Ecto neural progenitor cell (in vitro differentiated cells): ENCODE results near the gene MSL3.

Source experiments
- DNase-seq: peaks from one replicate; pipeline ENCODE4 v3.0.0-alpha.2; 2018; ENCODE audit warnings: low spot score

Gene MSL3

GRCh38 chrX:11759172-11759460, 1.1 kb downstream of the MSL3 start:
- DNase-seq, result no peak

- peak; percentile 74 for DNase-seq
Measured at GRCh38 chrX:11759461-11760311, 1.6 kb downstream of the MSL3 start.

GRCh38 chrX:11760958-11761357, 2.9 kb downstream of the MSL3 start:
- no peak for DNase-seq

DNA sequence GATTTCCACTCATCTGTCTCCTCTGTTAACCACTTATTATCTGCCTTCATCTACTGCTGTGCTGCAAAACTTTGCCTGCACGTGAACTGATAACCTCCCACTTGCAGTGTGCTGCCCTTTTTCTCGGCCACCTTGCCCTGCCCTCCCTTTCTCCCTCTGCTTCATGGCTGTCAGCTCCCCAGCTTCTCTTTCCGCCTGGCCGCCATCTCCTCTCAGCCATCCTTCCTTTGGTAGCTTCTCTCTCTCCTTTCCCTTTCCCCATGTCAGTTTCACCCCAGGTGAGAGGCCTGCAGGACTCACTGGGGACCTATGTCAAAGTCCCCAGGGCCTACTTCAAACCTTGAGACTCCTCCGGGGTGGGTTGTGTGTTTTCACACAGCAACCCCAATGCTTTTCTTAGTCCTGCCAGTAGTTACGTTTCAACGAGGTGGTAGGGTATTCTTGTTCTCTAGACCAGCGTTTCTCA, 6.6 kb downstream of the MSL3 start:
- DNase-seq, result no peak

DNA sequence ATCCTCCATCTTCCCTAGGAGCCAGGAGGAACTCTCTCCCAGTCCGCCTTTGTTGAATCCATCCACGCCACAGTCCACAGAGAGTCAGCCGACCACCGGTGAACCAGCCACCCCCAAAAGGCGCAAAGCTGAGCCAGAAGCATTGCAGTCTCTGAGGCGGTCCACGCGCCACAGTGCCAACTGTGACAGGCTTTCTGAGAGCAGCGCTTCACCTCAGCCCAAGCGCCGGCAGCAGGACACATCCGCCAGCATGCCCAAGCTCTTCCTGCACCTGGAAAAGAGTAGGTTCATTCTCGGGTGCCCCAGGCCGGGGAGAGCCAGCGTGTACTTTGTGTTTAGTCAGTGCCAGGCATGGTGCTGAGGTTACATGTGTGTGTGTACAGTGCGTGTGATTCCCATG, 7.4 kb downstream of the MSL3 start:
- no peak for DNase-seq

DNA sequence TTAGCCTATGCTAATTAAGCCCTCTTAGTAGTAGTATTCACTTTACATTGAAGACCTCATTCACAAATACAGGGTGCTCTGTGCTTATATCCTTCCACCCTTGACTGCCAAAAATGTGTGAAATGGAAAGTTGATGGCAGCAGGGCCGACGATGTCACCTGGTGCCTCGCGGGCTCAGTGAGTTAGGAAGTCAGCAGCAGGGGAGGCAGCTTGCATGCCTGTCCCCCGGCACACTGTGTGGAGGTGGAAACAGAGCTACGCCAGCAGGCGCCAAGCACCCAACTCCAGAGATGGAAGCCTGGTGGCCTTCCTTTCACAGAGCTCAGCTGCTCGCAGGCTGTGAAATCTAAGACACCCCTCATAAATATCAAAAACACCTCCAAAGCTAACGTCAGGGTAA, 8.4 kb downstream of the MSL3 start:
- no peak for DNase-seq

- no peak for DNase-seq
Measured at GRCh38 chrX:11768039-11768438, 10.0 kb downstream of the MSL3 start.

GRCh38 chrX:11770320-11770719, 12.3 kb downstream of the MSL3 start:
- DNase-seq, result no peak

DNA sequence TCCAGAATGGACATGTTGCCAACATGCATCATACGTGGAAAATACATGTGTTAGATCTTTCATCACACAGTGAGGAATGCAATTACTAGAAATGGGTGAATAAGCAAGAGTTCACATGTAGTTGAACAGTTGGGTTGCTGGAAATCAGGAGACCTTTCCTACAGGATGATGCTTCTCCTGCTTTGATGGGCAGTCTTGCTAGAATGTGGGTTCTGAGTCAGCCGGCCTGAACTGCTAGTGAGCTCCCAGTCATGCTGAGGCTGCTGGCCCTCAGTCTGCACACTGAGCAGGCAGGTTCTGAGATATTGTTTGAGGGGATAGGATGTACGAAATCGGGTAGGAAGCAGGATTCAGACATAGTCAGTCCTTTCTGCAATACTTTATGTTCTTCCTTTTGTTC, 20.2 kb downstream of the MSL3 start:
- DNase-seq, result no peak

DNA sequence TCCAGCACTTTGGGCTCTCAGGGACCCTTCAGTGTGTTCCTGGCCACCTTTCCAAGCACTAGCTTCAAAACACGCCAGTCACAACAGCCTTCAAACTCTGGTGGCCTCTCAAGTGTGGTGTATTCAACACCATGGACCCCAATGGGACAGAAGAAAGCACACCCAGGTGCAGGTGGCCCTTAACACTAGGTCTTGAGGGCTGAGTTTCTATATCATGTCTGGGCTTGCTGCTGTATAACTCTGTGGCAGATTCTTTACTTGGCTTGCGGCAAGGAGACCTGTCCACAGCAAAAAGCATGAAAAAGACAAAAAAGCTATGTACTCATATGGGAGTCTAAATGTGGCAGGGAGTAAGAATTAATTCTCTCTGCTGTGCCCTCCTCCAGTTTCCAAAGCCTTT, 23.1 kb downstream of the MSL3 start:
- no peak for DNase-seq

DNA sequence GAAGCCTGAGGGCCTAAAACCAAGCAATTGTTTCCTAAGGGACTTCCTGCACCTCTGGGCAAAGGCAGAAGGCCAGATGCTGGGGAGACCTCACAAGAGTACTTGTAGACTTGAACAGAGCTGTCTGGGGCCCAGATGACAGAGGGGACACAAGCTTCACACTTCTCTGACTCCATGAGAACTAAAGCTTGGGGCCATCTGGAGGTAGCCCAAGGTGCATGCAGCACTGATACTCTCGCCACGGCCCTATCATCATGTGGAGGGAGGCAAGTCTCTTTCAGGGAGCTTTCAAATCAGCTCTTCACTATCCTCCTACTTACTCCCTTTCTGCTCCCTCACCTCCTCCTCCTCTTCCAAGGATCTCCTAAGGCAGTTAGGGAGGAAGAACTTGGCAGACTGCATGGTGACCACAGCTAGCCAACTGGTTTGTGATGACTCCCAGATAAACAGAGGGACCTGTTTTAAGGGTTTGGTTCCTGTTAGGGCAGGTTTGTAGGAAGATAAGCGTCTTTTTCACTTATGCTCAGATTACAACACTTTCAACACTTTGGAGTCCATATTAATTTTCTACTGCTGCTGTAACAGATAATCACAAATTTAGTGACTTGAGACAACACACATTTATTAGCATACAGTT, 23.8 kb downstream of the MSL3 start:
- DNase-seq, result no peak

DNA sequence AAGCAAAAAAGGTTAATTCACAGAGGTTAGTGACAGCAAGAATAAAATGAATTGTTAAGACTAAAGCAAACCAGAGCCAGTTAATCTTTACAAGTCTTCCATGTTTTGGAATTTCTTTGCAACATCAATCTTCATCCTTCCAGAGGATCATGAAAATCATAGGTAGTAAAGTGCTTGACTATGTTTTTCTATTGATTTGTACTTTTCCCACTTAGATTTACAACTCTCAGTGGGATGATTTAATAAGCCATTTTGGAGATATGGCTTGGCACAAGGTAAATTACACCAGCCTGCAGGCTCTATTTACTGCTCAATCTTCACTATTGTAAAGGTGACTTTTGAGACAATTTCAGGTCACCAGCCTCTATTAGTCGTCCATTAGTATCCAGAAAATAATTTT, 26.5 kb downstream of the MSL3 start:
- no peak for DNase-seq

- no peak for DNase-seq
Measured at GRCh38 chrX:11786862-11787261, 28.8 kb downstream of the MSL3 start.

- peak; percentile 79 for DNase-seq
Measured at GRCh38 chrX:11787564-11787963, 29.5 kb downstream of the MSL3 start.

DNA sequence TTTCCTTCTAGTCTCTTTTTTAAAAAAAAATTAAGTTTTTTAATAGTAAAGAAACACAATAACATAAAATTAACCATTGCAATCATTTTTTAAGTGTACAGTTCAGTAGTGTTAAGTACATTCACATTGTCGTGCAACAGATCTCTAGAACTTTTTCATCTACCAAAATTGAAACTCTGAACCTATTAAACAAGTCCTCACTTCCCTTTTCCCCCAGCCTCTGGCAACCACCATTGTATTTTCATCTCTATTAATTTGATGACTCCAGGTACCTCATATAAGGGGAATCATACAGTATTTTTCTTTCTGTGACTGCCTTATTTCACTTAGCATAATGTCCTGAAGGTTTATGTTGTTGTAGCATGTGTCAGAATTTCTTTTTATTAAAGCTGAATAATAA, 31.8 kb downstream of the MSL3 start:
- DNase-seq, result no peak

- DNase-seq, result no peak
Measured at GRCh38 chrX:11791090-11791489, 33.1 kb downstream of the MSL3 start.

DNA sequence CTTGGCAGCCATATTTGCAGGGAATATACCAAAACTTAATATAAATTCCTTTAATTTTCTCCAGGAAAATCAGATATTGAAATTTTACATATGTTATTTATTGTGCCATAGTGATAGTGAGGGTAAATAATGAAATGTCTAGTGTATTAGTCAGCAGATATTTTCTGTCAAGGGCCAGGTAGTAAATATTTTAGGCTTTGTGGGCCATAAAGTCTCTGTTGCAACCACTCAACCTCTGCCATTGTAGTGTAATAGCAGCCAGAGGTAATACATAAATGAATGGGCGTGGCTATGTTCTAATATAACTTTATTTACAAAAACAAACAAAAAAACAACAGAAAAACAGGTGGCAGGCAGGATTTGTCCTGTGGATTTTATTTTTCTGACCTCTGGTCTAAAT, 33.5 kb downstream of the MSL3 start:
- no peak for DNase-seq

DNA sequence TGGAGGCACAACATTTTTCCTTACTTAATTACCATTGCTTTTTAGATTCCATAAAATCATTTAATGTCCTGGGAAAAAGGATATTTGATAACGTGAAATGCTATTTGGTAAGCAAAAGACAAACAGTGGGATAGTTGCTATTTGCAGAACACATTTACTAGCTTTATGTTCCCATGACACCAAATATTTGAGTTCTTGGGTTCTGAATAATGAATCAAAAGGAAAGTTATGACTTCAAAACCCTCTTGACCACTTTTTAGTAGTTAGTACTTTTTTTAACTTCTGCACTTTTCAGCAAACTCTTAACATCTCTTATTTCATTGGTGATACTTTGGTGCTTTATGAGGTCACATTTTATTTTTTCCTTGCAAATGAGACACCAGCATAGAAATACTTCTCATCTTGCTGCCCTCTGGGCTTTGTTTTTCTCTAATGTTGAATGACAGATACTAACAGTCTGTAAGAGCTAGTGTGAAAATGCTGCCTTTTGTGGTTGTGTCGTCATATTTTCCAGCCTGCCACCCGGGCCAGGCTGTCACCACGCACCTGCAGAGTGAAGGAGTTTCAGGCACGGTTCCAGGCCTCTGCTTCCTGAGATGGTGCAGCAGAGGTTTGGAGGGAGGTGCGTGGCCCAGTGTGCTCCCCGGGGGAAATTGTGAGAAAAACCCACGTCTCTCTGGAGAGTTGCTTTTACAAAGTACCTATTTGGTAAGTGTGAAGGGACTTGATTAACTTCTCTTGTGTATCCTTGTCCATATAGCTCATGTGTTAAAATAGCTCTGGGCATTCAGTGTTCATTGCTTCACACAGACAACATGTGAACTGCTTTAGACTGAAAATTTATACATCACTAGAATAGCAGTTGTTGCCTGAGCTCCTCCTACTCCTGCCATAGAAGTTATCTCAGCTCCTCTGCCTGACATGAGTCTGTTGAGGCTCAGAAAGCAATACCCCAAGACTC, 34.7 kb downstream of the MSL3 start:
- DNase-seq, result no peak

DNA sequence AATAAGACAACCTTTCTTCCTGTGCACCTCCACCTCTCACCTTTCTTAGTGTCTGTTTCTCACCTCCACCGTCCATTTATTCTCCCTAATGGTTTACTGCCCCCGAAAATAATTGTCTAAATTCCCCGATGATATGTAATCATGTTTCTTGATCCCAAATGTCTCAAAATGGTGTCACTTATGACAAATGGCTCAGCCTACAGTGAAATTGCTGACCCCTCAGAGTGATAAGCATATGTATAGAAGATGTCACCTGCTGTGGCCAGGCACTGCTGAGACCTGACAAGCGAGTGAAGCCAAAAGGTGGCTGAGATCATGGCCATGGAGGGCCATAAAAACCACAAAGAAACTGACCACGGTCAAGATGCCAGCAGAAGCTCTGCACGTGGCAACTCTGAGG, 35.7 kb downstream of the MSL3 start:
- no peak for DNase-seq

GRCh38 chrX:11813341-11813740, 55.3 kb downstream of the MSL3 start:
- no peak for DNase-seq
